22Rv1 (cell line): ENCODE measurements around the gene SPOCK2.

ENCODE experiments used
- ZFX ChIP-seq: fragments of 450-650 bp; IDR thresholded peaks from 2 replicates; pipeline ENCODE4 v1.6.1; 2017; ENCODE audit warnings: antibody characterized with exemption, borderline replicate concordance
- TF ChIP-seq, protein P1 (sequence below): fragments of 450-650 bp; IDR thresholded peaks from 2 replicates; pipeline ENCODE4 v1.5.1; 2017; ENCODE audit warnings: mild to moderate bottlenecking

DNA sequence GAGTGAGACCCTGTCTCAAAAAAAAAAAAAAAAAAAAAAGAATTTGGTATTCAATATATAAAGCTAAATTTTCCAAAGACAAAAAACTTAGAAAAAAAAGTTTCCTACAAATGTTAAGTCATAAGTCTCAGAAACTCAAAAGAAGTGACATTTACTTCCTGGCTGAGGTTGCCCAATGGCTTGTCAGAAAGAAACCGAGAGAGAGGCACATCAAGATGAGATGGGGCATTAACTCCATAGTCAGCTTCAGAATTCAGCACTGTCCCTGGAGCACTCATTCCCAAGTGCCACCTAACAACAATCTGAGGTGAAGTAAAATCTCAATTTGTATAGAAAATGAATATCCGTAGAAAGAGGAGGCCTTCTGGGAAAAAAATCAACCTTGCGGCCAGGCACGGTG lies 6.8 kb upstream of the SPOCK2 start:
- TF ChIP-seq, protein P1, sequence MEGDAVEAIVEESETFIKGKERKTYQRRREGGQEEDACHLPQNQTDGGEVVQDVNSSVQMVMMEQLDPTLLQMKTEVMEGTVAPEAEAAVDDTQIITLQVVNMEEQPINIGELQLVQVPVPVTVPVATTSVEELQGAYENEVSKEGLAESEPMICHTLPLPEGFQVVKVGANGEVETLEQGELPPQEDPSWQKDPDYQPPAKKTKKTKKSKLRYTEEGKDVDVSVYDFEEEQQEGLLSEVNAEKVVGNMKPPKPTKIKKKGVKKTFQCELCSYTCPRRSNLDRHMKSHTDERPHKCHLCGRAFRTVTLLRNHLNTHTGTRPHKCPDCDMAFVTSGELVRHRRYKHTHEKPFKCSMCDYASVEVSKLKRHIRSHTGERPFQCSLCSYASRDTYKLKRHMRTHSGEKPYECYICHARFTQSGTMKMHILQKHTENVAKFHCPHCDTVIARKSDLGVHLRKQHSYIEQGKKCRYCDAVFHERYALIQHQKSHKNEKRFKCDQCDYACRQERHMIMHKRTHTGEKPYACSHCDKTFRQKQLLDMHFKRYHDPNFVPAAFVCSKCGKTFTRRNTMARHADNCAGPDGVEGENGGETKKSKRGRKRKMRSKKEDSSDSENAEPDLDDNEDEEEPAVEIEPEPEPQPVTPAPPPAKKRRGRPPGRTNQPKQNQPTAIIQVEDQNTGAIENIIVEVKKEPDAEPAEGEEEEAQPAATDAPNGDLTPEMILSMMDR, result no peak
- TF ChIP-seq ZFX, result no peak
